SH-SY5Y (cell line): ENCODE measurements around the gene ZNF786.

Experiments
- GATA2 ChIP-seq: IDR thresholded peaks from 2 replicates; pipeline ENCODE4 v1.6.1; 2011; ENCODE audit warnings: mild to moderate bottlenecking, low read depth, low read length
- GATA3 ChIP-seq: IDR thresholded peaks from 2 replicates; pipeline ENCODE4 v1.6.1; 2011; ENCODE audit warnings: low read depth, mild to moderate bottlenecking, low read length, moderate library complexity

GRCh38 chr7:149048805-149049204, 41.7 kb downstream of the ZNF786 start:
- TF ChIP-seq GATA3: no peak
- no peak for TF ChIP-seq GATA2
